Mammary epithelial cell (primary cell): ENCODE measurements around the gene ZBTB20.

Experiments used
- EZH2 ChIP-seq: IDR thresholded peaks from 2 replicates; pipeline ENCODE4 v1.6.1; 2012; ENCODE audit warnings: low read length, inconsistent platforms, borderline replicate concordance
- TF ChIP-seq, protein P1 (sequence below), 2 donors: IDR thresholded peaks in 1 of 2; conservative IDR thresholded peaks in 1 of 2; 2 replicates each; pipeline ENCODE4 v1.5.1; 2011 to 2012; ENCODE audit warnings: inconsistent platforms in 2 of 2, low read length in 2 of 2, mild to moderate bottlenecking in 2 of 2, control low read depth in 1 of 2, low read depth in 1 of 2; ENCODE audit not compliant: insufficient read depth in 1 of 2; ENCODE audit errors: extremely low read depth in 1 of 2

DNA sequence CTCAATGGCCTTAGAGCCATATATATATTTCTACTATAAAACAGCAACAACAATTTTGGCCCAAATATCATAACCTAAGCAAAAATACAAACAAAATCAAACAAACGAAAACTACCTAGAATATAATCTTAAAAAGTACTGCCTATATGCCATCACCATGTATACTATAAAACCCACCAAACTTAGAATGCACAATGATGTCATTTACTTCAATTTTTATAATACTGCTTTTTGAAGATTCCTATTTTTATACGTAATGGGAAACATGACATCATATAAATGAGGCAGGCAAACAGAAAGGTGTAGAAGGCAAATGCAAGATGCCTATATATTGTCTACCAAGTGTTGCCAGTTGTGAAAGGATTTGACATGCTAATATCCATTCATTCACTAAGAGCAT, 550.9 kb downstream of the ZBTB20 start:
- TF ChIP-seq, protein P1, sequence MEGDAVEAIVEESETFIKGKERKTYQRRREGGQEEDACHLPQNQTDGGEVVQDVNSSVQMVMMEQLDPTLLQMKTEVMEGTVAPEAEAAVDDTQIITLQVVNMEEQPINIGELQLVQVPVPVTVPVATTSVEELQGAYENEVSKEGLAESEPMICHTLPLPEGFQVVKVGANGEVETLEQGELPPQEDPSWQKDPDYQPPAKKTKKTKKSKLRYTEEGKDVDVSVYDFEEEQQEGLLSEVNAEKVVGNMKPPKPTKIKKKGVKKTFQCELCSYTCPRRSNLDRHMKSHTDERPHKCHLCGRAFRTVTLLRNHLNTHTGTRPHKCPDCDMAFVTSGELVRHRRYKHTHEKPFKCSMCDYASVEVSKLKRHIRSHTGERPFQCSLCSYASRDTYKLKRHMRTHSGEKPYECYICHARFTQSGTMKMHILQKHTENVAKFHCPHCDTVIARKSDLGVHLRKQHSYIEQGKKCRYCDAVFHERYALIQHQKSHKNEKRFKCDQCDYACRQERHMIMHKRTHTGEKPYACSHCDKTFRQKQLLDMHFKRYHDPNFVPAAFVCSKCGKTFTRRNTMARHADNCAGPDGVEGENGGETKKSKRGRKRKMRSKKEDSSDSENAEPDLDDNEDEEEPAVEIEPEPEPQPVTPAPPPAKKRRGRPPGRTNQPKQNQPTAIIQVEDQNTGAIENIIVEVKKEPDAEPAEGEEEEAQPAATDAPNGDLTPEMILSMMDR (conservative IDR thresholded peaks at IDR 0.05 in 1 of 2, IDR thresholded peaks at IDR 0.05 in 1 of 2; ENCODE audit: extremely low read depth in 1 of 2, insufficient read depth in 1 of 2, low read depth in 1 of 2, low read length in 2 of 2): no peak
- no peak for TF ChIP-seq EZH2
